HG03139 (cell line): ENCODE results near the gene CELSR2.
A peak's percentile ranks its signal among the peaks of the same experiment; 100 is the strongest.
"Not testable (repeated sequence)": the region's sequence is repeated elsewhere in the genome, so short reads cannot be mapped to it uniquely, and the experiment has no call there.

Experiments
- ATAC-seq: cut with Tn5 transposase; IDR thresholded peaks from one replicate; pipeline ENCODE4 v1.9.1; 2021; ENCODE audit not compliant: unreplicated experiment

The CELSR2 gene, protein sequence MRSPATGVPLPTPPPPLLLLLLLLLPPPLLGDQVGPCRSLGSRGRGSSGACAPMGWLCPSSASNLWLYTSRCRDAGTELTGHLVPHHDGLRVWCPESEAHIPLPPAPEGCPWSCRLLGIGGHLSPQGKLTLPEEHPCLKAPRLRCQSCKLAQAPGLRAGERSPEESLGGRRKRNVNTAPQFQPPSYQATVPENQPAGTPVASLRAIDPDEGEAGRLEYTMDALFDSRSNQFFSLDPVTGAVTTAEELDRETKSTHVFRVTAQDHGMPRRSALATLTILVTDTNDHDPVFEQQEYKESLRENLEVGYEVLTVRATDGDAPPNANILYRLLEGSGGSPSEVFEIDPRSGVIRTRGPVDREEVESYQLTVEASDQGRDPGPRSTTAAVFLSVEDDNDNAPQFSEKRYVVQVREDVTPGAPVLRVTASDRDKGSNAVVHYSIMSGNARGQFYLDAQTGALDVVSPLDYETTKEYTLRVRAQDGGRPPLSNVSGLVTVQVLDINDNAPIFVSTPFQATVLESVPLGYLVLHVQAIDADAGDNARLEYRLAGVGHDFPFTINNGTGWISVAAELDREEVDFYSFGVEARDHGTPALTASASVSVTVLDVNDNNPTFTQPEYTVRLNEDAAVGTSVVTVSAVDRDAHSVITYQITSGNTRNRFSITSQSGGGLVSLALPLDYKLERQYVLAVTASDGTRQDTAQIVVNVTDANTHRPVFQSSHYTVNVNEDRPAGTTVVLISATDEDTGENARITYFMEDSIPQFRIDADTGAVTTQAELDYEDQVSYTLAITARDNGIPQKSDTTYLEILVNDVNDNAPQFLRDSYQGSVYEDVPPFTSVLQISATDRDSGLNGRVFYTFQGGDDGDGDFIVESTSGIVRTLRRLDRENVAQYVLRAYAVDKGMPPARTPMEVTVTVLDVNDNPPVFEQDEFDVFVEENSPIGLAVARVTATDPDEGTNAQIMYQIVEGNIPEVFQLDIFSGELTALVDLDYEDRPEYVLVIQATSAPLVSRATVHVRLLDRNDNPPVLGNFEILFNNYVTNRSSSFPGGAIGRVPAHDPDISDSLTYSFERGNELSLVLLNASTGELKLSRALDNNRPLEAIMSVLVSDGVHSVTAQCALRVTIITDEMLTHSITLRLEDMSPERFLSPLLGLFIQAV (N-terminal part only)

GRCh38 chr1:109248797-109249629, at the start of gene CELSR2:
Gene CELSR2 (plus strand): TSS chr1:109249539. CDS start chr1:109250080, 541 bp downstream.
- ATAC-seq, result peak; percentile 58

DNA sequence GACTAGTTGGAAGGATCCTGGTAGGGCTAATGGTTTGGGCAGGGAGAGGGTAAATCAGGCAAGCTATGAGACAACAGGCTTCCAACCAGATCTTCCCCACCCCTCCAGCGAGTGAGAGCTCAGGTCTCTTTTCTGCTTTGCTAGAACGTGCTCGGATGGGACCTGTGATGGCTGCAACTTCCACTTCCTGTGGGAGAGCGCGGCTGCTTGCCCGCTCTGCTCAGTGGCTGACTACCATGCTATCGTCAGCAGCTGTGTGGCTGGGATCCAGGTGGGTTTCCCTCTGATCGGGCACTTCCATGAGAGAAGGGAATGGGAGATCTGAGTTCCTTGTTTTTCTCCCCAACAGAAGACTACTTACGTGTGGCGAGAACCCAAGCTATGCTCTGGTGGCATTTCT, 49.6 kb upstream of the CELSR2 start:
- ATAC-seq, result no peak

DNA sequence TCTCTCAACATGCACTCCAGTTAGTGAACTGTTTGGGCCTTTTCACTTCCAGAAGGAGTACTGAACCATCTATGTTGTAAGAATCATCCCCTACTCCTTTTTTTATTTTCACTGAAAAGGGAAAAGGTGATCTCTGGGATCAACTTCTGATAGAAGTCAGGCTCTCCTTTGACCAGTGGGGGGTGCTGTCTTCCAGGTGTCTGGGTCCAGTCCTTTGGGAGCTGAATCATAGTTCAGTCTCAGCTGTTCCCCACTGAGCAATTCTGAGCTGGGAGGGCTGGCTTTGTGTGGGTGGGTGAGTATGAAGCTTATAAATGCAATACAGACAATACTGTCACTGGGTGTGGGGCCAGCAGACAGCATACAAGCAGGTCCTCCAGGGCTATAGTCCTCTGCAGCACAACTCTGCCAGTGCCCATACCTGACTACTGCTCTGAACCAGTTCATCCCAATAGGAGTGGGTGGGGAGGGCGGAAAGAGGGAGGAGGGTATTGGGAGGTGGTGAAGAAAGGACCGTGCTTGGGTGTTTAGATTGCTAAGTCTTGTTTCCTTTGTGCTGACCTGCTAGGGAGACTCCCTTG, 48.1 kb upstream of the CELSR2 start:
- no peak for ATAC-seq

- ATAC-seq, result no peak
These were observed 44.9 kb upstream of the CELSR2 start for GRCh38 chr1:109204484-109204883.

DNA sequence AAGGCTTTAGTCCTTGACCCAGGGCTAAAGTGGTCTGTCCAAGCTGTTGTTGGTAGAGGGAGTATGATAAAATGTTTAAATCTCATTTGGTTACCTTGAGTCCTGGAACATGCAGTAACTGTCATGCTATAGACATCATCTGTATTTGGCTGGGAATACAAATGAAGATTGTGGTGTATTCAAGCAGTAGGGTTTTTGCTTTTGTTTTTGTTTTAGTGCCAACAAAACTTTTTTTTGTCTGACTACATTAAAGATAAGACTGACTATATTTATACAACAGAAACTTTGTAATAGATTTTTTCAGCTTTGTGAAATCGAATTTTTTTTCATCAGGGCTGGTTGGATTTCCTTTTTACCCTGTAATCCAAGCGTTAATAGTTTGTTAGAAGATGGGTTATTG, 43.0 kb upstream of the CELSR2 start:
- ATAC-seq, result no peak

GRCh38 chr1:109207467-109208103, 41.8 kb upstream of the CELSR2 start:
- no peak for ATAC-seq

- ATAC-seq, result no peak
These were observed 40.9 kb upstream of the CELSR2 start for GRCh38 chr1:109208394-109208793.

- no peak for ATAC-seq
These were observed 40.4 kb upstream of the CELSR2 start for GRCh38 chr1:109208836-109209463.

GRCh38 chr1:109210058-109210457, 39.3 kb upstream of the CELSR2 start:
- ATAC-seq, result no peak

GRCh38 chr1:109213345-109213823, 36.0 kb upstream of the CELSR2 start:
- no peak for ATAC-seq

GRCh38 chr1:109213824-109214693, 35.3 kb upstream of the CELSR2 start, which contains the start of gene SARS1:
Gene SARS1 (plus strand): TSS chr1:109213918. CDS start chr1:109213993, 75 bp downstream.
- peak; percentile 83 for ATAC-seq

DNA sequence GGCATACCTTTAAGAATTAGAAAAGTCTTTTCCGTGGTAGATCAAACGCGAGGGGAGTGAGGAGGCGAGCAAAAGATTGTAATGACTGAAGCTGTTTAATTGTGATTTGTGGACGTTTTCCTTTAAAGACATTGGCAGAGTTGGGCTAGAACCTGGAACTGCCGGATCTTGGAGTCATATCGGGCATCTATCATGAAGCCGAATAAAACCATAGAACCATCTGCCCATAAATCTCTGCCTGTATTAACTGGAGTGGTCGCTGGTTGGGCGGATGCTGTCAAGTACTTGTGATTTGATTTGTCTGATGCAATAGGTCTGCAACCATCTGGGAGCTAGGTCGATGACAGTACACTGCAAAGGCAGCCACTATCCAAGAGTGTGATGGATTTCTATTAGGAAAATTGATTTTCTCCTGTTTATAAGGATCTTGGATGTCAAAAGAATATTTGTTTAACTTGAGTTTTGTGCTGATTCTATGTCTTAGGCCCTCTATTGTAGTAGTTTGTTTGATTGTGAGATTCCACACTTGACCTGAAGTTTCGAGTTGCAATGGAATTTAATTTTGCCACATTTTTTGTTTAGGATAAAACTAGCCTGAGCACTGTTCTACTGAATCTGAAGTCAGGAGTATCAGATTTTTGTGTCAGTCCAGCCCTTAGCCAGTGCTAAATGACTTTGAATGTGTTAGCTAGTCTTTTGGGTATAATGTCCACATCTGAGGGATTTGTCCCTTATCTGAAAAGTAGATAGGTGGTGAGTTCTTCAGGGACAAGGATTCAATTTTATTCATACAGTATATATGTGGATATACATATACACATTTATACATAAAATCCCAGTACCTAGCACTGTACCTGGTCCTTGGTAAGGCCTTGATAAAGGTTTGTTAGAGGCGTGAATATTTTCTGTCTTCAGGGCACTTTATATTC, 34.4 kb upstream of the CELSR2 start:
- no peak for ATAC-seq

DNA sequence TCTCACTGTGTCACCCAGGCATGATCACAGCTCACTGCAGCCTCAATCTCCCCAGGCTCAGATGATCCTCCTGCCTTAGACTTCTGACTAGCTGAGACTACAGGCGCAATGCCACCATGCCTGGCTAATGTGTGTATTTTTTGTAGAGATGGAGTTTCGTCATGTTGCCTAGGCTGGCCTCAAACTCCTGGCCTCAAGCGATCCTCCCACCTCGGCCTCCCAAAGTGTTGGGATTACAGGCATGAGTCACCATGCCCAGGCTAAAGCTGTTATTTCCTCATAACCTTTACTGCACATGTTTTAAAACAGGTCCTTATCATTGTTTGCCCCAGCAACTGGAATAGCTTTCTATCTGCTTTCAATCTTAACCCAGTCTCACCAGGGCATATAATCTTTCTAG, 32.7 kb upstream of the CELSR2 start:
- ATAC-seq, result no peak

GRCh38 chr1:109218516-109218915, 30.8 kb upstream of the CELSR2 start:
- no peak for ATAC-seq

- ATAC-seq, result not testable (repeated sequence)
These were observed 28.1 kb upstream of the CELSR2 start for GRCh38 chr1:109221201-109221600.

- ATAC-seq, result no peak
These were observed 24.0 kb upstream of the CELSR2 start for GRCh38 chr1:109225308-109225707.
